NB4 (cell line): ENCODE results near the gene SLC22A23.
A peak's percentile ranks its signal among the peaks of the same experiment; 100 is the strongest.

Experiments
- DNase-seq: peaks from one replicate; pipeline ENCODE4 v3.0.0; 2010; ENCODE audit warnings: low read depth
- H3K4me3 ChIP-seq: one replicate; pipeline ENCODE4 v1.5.1; 2011; ENCODE audit warnings: mild to moderate bottlenecking, low read depth, low read length, moderate library complexity
- CTCF ChIP-seq: IDR thresholded peaks from one replicate; pipeline ENCODE4 v1.5.1; 2012; ENCODE audit warnings: low read depth, low read length
- MAX ChIP-seq: IDR thresholded peaks from 2 replicates; pipeline ENCODE4 v1.6.1; 2011; ENCODE audit warnings: low read depth, low read length
- MYC ChIP-seq: IDR thresholded peaks from 2 replicates; pipeline ENCODE4 v1.6.1; 2011; ENCODE audit warnings: low read depth, low read length
- POLR2A ChIP-seq: IDR thresholded peaks from 2 replicates; pipeline ENCODE4 v1.6.1; 2011; ENCODE audit warnings: mild to moderate bottlenecking; ENCODE audit not compliant: insufficient read length; ENCODE audit errors: extremely low read depth

SLC22A23 gene

GRCh38 chr6:3326184-3326971 lies 130.5 kb downstream of the SLC22A23 start:
- no peak overlapping the region for H3K4me3 ChIP-seq
- TF ChIP-seq MAX (no peak), CTCF (no peak), MYC (no peak), POLR2A (no peak)
- no peak for DNase-seq

DNA sequence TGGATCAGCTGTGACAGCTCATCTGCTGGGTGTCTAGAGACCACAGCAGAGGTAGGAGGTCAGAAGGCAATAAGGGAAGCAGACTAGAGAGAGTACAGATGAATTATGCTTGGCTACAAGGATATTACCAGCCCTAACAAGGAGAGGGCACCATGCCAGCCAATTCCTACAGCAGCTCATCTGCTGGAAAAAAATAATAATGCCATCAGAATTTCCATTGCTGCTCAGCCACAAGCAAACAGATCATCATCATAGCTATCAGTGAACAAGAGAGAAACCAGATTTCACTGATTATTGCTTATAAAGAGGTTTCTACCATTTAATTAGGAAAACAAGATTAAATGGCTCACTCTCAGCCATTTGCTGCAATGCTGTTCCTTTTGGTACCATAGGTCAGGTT lies 131.6 kb downstream of the SLC22A23 start:
- no peak for DNase-seq
- H3K4me3 ChIP-seq: no peak overlapping the region
- TF ChIP-seq CTCF (no peak), POLR2A (no peak), MYC (no peak), MAX (no peak)

- TF ChIP-seq POLR2A (no peak), MYC (peak; percentile 83), MAX (peak; percentile 92), CTCF (no peak)
- DNase-seq: peak; percentile 89
- no peak overlapping the region for H3K4me3 ChIP-seq
Observed at GRCh38 chr6:3324262-3324942, 132.4 kb downstream of the SLC22A23 start.

GRCh38 chr6:3323696-3324261 lies 133.1 kb downstream of the SLC22A23 start:
- H3K4me3 ChIP-seq: no peak overlapping the region
- no peak for DNase-seq
- TF ChIP-seq CTCF (no peak), POLR2A (no peak), MYC (no peak), MAX (no peak)

DNA sequence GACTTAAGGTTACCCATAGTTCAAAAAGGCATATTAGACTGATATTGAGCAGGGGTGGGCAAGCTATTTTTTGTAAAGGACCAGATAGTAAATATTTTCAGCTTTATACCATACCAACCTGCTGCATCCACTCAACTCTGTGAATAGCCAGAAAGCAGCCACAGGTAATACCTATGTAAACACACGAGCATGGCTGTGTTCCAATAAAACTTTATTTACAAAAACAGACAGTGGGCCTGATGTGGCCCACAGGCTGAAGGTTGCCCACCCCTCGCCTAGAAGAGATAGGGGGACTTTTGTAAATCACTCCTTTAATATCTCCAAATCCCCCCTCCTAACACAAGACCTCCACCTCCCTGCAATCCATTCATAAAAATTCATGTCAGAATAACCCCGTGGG lies 133.7 kb downstream of the SLC22A23 start:
- H3K4me3 ChIP-seq: no peak overlapping the region
- TF ChIP-seq POLR2A (no peak), MYC (no peak), MAX (no peak), CTCF (no peak)
- no peak for DNase-seq
